HG03108 (cell line): ENCODE data around the gene TEX53.
A peak's percentile ranks its signal among the peaks of the same experiment; 100 is the strongest.

Experiments
- ATAC-seq: cut with Tn5 transposase; IDR thresholded peaks from one replicate; pipeline ENCODE4 v1.9.1; 2021; ENCODE audit warnings: moderate library complexity; ENCODE audit not compliant: unreplicated experiment

TEX53 gene

GRCh38 chr9:114680259-114681001 lies 22.8 kb upstream of the TEX53 start:
- ATAC-seq, result no peak

DNA sequence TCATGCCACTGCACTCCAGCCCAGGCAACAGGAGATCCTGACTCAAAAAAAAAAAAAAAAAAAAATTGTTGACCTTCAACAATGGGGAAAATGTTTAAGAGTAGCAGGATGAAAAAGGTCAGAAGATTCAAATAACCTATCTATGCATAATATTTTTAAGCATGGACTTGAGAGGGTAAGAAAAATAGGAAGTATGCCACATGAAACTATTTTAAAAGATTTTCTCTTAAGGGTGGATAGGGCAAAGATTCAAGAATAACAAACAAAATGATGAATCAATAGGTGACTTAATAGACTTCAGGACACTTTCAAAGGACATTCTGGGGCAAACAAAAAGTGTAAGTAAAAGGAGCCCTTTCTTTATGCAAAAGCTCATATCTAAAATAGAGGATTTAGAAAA lies 21.2 kb upstream of the TEX53 start:
- ATAC-seq, result no peak

DNA sequence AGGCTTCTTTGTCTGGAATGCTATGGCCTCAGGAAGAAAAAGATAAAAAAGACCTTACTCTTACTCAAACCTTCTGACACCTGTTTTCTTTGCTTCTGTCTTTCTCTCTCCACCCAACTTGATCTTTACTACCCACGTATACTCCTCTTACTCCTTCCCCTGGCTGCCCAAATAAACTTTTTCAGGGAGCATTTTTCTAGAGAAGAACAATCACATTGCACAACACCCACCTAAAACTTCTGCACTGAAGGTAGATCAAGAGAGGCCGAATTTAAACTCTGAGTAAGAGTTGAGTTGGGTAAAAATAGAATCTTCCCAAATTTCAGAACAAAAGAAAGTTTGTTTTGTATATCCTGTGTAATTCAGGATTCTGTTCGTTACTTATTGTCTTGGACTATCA lies 20.5 kb upstream of the TEX53 start:
- ATAC-seq, result no peak

GRCh38 chr9:114677418-114677817 lies 19.8 kb upstream of the TEX53 start:
- no peak for ATAC-seq

GRCh38 chr9:114676901-114677300 lies 19.3 kb upstream of the TEX53 start:
- ATAC-seq, result no peak

- no peak for ATAC-seq
Measured at GRCh38 chr9:114674798-114675540, 17.4 kb upstream of the TEX53 start.

- ATAC-seq, result no peak
Measured at GRCh38 chr9:114674076-114674797, 16.6 kb upstream of the TEX53 start.

GRCh38 chr9:114671605-114672004 lies 14.0 kb upstream of the TEX53 start:
- no peak for ATAC-seq

- no peak for ATAC-seq
Measured at GRCh38 chr9:114669961-114670360, 12.4 kb upstream of the TEX53 start.

DNA sequence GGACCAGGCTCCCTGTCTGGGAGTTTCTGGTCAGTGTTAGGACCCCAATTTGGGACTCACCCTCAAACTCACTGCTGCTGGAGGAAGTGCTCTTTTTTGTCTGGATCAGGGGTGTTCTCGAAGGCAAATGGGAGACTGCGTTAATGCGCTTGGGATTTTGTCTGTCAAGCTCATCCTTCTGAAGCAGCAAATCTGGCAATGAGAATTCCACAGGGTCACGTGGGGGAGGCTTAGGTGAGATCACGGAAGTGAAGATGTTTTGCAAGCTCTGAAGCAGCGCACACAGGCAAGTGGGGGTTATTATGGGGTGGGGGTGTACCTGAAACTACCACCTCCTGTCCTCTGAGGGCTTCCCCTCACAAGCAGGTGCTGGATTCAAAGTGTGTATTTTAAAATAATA lies 10.5 kb upstream of the TEX53 start:
- no peak for ATAC-seq

DNA sequence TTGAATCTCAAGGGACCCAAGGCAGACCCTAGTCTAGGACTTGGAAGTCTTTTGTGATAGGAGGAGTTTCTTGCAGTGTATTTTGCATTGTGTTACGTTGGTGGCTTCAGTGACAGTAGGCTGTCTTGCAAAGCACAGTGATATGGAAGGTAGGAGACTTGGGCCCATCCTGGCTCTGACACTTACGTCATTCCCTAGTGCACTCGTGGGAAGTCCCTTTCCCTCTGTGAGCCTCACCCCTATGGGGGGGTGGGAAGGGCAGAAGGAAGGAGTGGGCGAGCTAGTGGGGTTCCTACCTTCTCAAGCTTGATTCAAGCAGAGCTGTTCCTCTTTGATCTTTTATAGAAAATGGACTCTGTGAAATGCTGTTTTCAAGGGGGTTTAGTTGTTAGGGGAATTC lies 9.2 kb upstream of the TEX53 start:
- ATAC-seq, result no peak

GRCh38 chr9:114666401-114666800 lies 8.8 kb upstream of the TEX53 start:
- ATAC-seq, result no peak

GRCh38 chr9:114664181-114664580 lies 6.6 kb upstream of the TEX53 start:
- no peak for ATAC-seq

- ATAC-seq, result no peak
Measured at GRCh38 chr9:114662081-114662989, 4.7 kb upstream of the TEX53 start.

GRCh38 chr9:114656301-114656700 lies 1.3 kb downstream of the TEX53 start:
- no peak for ATAC-seq

GRCh38 chr9:114655689-114656088 lies 1.9 kb downstream of the TEX53 start:
- ATAC-seq, result no peak

DNA sequence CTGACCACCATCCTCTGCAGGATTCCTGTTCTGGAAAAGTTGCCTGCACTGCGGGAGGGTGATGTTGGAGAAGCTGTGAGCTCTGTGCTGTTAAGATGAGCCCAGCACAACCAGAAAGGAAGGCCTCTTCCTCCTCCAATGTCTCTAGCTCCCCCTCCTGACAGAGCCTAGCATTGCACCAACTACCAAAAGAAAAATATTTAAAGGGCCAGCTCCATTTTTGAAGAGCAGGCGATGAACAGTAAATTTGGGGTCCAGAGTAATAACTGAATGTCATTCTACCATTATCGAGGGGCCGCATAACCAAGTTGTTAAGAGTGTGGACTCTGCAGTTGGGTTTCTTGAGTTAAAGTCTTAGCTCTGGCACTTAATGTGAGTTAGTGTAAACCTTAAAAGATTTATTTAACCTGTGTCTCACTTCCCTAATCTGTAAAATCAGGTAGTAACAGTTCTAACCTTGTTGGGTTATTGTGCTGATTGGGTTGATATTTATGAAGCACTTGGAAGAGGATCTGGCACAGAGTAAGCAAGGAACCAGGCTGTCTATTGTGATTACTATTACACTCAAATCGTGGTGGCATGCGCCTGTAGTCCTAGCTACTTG lies 3.9 kb downstream of the TEX53 start:
- peak; percentile 68 for ATAC-seq

DNA sequence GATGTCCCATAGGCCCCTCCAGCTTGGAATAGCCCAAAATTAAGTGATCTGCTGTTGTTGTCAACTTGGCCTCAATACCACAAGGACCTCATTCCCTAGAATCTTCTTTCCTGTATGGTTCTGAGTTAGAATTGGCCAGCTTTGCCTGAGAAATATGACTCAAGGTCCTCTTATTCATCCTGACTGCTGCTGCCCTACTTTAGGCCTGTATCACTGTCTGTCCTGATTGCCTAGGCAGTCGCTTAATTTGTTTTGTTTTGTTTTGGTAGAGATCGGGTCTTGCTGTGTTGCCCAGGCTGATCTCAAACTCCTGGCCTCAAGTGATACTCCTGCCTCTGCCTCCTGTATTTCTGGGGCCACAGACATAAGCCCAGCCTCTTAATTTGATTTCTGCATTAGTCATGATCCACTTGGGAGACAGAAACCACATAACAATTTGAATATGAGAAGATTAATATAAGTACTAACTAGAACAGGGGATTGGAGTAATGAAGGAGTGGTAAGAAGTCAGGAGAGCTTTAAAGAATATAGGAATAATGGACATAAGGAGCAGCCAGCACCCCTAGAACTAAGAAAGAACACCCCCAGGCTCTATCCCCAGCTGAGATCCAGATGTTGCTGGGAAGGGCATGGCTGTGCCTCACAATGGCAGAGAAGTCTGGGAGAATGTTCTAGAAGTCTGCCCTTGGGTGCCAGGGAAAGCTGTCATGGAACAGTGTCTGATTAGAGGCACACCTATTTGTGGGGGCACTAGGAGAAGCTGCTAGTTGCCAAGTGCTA lies 4.6 kb downstream of the TEX53 start:
- ATAC-seq, result peak; percentile 21

GRCh38 chr9:114643896-114644295 lies 13.7 kb downstream of the TEX53 start:
- ATAC-seq, result no peak

DNA sequence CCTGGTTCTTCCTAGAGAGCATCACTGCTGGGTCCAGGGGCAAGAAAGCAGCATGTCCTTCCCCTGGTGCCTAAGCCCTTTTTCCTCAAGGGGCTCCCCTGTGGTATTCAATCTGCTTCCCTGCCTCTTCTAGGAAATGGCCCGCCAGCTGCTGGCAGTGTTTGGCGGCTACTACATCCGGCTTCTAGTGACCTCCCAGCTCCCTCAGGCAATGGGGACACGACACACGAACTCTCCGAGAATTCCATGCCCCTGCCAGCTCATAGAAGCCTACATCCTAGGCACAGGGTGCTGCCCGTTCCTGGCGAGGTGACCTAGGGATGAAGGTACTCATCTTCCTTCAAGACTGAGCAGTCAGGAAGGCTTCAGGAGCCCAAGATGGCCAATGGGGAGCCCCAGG lies 14.6 kb downstream of the TEX53 start:
- no peak for ATAC-seq
